SK-N-SH treated with all-trans-retinoic acid at 6 μM for 48 hours (cell line): ENCODE results near the gene SCIN.

Experiments used
- ATAC-seq: fragments of 200-7000 bp; cut with Tn5 transposase; 3 replicates; pipeline ENCODE4 v1.9.1; 2020; ENCODE audit warnings: mild to moderate bottlenecking, moderate library complexity
- BACH2 ChIP-seq: fragments of 250-450 bp; sonication (Bioruptor Pico); IDR thresholded peaks from 2 replicates; pipeline ENCODE4 v1.9.0; 2021; ENCODE audit warnings: mild to moderate bottlenecking, borderline replicate concordance
- CREB5 ChIP-seq: fragments of 250-450 bp; sonication (Bioruptor Pico); IDR thresholded peaks from 2 replicates; pipeline ENCODE4 v1.5.1; 2020; ENCODE audit warnings: low read depth, mild to moderate bottlenecking, moderate library complexity
- CSDC2 ChIP-seq: fragments of 250-450 bp; sonication (Bioruptor Pico); IDR thresholded peaks from 2 replicates; pipeline ENCODE4 v1.5.0; 2020; ENCODE audit warnings: mild to moderate bottlenecking, moderate library complexity
- CSRNP3 ChIP-seq: fragments of 250-450 bp; sonication (Bioruptor Pico); IDR thresholded peaks from 2 replicates; pipeline ENCODE4 v1.5.1; 2021; ENCODE audit warnings: mild to moderate bottlenecking, moderate library complexity
- ESRRG ChIP-seq: fragments of 250-450 bp; sonication (Bioruptor Pico); IDR thresholded peaks from 2 replicates; pipeline ENCODE4 v1.6.1; 2021; ENCODE audit warnings: mild to moderate bottlenecking
- GLIS3 ChIP-seq: fragments of 250-450 bp; sonication (Bioruptor Pico); IDR thresholded peaks from 2 replicates; pipeline ENCODE4 v1.5.0; 2020; ENCODE audit warnings: mild to moderate bottlenecking, moderate library complexity
- ISL1 ChIP-seq: fragments of 250-450 bp; sonication (Bioruptor Pico); IDR thresholded peaks from 2 replicates; pipeline ENCODE4 v2.1.2; 2022; ENCODE audit warnings: mild to moderate bottlenecking, moderate library complexity
- OSR1 ChIP-seq: fragments of 250-450 bp; sonication (Bioruptor Pico); IDR thresholded peaks from 2 replicates; pipeline ENCODE4 v1.8.0; 2022; ENCODE audit warnings: moderate library complexity, mild to moderate bottlenecking, inconsistent platforms
- PATZ1 ChIP-seq: fragments of 250-450 bp; sonication (Bioruptor Pico); IDR thresholded peaks from 2 replicates; pipeline ENCODE4 v1.8.0; 2020; ENCODE audit warnings: mild to moderate bottlenecking, moderate library complexity, borderline replicate concordance
- POU6F1 ChIP-seq: fragments of 250-450 bp; sonication (Bioruptor Pico); IDR thresholded peaks from 2 replicates; pipeline ENCODE4 v1.8.0; 2021; ENCODE audit warnings: low read depth, mild to moderate bottlenecking, moderate library complexity, borderline replicate concordance
- PPARA ChIP-seq: fragments of 250-450 bp; sonication (Bioruptor Pico); IDR thresholded peaks from 2 replicates; pipeline ENCODE4 v1.5.0; 2020; ENCODE audit warnings: mild to moderate bottlenecking, borderline replicate concordance
- RARB ChIP-seq: fragments of 250-450 bp; sonication (Bioruptor Pico); IDR thresholded peaks from 2 replicates; pipeline ENCODE4 v1.8.0; 2021; ENCODE audit warnings: mild to moderate bottlenecking, moderate library complexity
- SNAI2 ChIP-seq: fragments of 250-450 bp; sonication (Bioruptor Pico); IDR thresholded peaks from 2 replicates; pipeline ENCODE4 v1.5.0; 2020; ENCODE audit warnings: mild to moderate bottlenecking, moderate library complexity
- TCF4 ChIP-seq: fragments of 250-450 bp; sonication (Bioruptor Pico); IDR thresholded peaks from 2 replicates; pipeline ENCODE4 v1.8.0; 2021; ENCODE audit warnings: mild to moderate bottlenecking, moderate library complexity, borderline replicate concordance
- TOX ChIP-seq: fragments of 250-450 bp; sonication (Bioruptor Pico); IDR thresholded peaks from 2 replicates; pipeline ENCODE4 v1.8.0; 2021; ENCODE audit warnings: mild to moderate bottlenecking, moderate library complexity, borderline replicate concordance
- TSHZ2 ChIP-seq: fragments of 250-450 bp; sonication (Bioruptor Pico); IDR thresholded peaks from 2 replicates; pipeline ENCODE4 v1.5.0; 2020; ENCODE audit warnings: mild to moderate bottlenecking, moderate library complexity
- ZC3H10 ChIP-seq: fragments of 250-450 bp; sonication (Bioruptor Pico); IDR thresholded peaks from 2 replicates; pipeline ENCODE4 v1.5.1; 2021; ENCODE audit warnings: mild to moderate bottlenecking, moderate library complexity
- ZFP3 ChIP-seq: fragments of 250-450 bp; sonication (Bioruptor Pico); IDR thresholded peaks from 2 replicates; pipeline ENCODE4 v1.5.0; 2020; ENCODE audit warnings: mild to moderate bottlenecking, moderate library complexity
- ZFP30 ChIP-seq: fragments of 450-650 bp; formaldehyde crosslinking; IDR thresholded peaks from 2 replicates; pipeline ENCODE4 v1.5.0; 2022; ENCODE audit warnings: mild to moderate bottlenecking, moderate library complexity
- ZNF565 ChIP-seq: fragments of 450-650 bp; formaldehyde crosslinking; conservative IDR thresholded peaks from 2 replicates; pipeline ENCODE4 v1.5.0; 2020; ENCODE audit warnings: low read depth, mild to moderate bottlenecking, moderate library complexity
- ZNF70 ChIP-seq: fragments of 450-650 bp; formaldehyde crosslinking; IDR thresholded peaks from 2 replicates; pipeline ENCODE4 v1.5.0; 2020; ENCODE audit warnings: mild to moderate bottlenecking, moderate library complexity
- ZNF8 ChIP-seq: fragments of 450-650 bp; formaldehyde crosslinking; IDR thresholded peaks from 2 replicates; pipeline ENCODE4 v1.5.0; 2020; ENCODE audit warnings: mild to moderate bottlenecking, moderate library complexity

The SCIN gene

GRCh38 chr7:12674861-12675260 is 104.3 kb downstream of the SCIN start:
- TF ChIP-seq OSR1 (no peak), ISL1 (no peak), ZFP3 (no peak), ESRRG (CRISPR knock-in tag) (no peak), PPARA (CRISPR knock-in tag) (no peak), ZC3H10 (no peak), GLIS3 (CRISPR knock-in tag) (no peak), ZNF565 (CRISPR knock-in tag) (no peak), CSDC2 (CRISPR knock-in tag) (no peak), RARB (CRISPR knock-in tag) (no peak), CREB5 (CRISPR knock-in tag) (no peak), ZNF8 (CRISPR knock-in tag) (no peak), BACH2 (CRISPR knock-in tag) (no peak), ZNF70 (CRISPR knock-in tag) (no peak)
- ATAC-seq = peak; percentile 42; the same call in 1 of the 3 replicates

- no peak for ATAC-seq
- TF ChIP-seq CSRNP3 (CRISPR knock-in tag) (no peak), TSHZ2 (CRISPR knock-in tag) (no peak), TCF4 (CRISPR knock-in tag) (no peak), POU6F1 (no peak), ZFP30 (CRISPR knock-in tag) (no peak), SNAI2 (CRISPR knock-in tag) (no peak), PATZ1 (CRISPR knock-in tag) (no peak), PPARA (CRISPR knock-in tag) (no peak), RARB (CRISPR knock-in tag) (no peak), TOX (CRISPR knock-in tag) (no peak), ZNF70 (CRISPR knock-in tag) (no peak), BACH2 (CRISPR knock-in tag) (no peak), ZC3H10 (no peak), OSR1 (no peak), ZNF8 (CRISPR knock-in tag) (no peak), ZNF565 (CRISPR knock-in tag) (no peak), CREB5 (CRISPR knock-in tag) (no peak), ISL1 (no peak), ZFP3 (no peak)
- TF ChIP-seq, all 23 proteins: peak for 0
Measured at GRCh38 chr7:12683678-12684585, 113.4 kb downstream of the SCIN start.
